Stimulated activated CD4-positive, alpha-beta T cell treated with anti-CD3 and anti-CD28 coated beads, Interleukin-4, amount 100 ng/mL, for 4 hours (primary cell): ENCODE data around the gene PLS3.

Experiments
- DNase-seq, 2 experiments: peaks; one replicate each; pipeline ENCODE4 v3.0.0-alpha.2; 2020

PLS3 gene

GRCh38 chrX:115696939-115697338 lies 136.0 kb downstream of the PLS3 start:
- no peak for DNase-seq

DNA sequence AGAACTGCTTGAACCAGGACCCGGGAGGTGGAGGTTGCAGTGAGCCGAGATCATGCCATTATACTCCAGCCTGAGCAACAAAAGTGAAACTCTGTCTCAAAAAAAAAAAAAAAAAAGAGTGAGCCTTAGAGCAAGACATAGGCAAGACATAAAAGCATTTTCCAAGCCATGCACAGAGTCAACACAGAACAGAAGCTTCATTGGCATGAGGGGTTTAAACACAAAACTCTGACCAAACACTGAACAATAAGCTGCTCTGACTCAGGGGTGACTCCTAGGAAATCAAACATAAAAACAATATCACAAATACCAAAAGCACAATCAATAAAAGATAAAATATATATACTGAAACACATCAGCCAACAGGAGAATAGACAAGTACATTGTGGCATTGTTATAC lies 136.8 kb downstream of the PLS3 start:
- no peak for DNase-seq
